ENCODE measurements around the gene CDCA4.
"Not testable (repeated sequence)": the region's sequence is repeated elsewhere in the genome, so short reads cannot be mapped to it uniquely, and the experiment has no call there.

CDCA4 gene

GRCh38 chr14:105066240-105067071 is 45.6 kb upstream of the CDCA4 start:
- no peak overlapping the region for H3K4me3 ChIP-seq (replicated peaks; ENCODE audit: low read depth, low read length)
- TF ChIP-seq CTCF (IDR thresholded peaks at IDR 0.05; ENCODE audit: low read length, missing control alignments): no peak
- DNase-seq (ENCODE audit: low read depth): no peak

GRCh38 chr14:105065280-105066228 is 44.7 kb upstream of the CDCA4 start, which contains the start of gene GPR132:
Gene GPR132, minus strand, starts transcription at chr14:105065430. Its CDS starts 10,010 bp downstream, at chr14:105055420.
- no peak for TF ChIP-seq CTCF (IDR thresholded peaks at IDR 0.05; ENCODE audit: low read length, missing control alignments)
- DNase-seq (ENCODE audit: low read depth): peak; percentile 14
- H3K4me3 ChIP-seq (replicated peaks; ENCODE audit: low read depth, low read length): no peak within 1 kb of the TSS

- peak; percentile 16 for DNase-seq (ENCODE audit: low read depth)
- no peak for TF ChIP-seq CTCF (IDR thresholded peaks at IDR 0.05; ENCODE audit: low read length, missing control alignments)
- no peak overlapping the region for H3K4me3 ChIP-seq (replicated peaks; ENCODE audit: low read depth, low read length)
These were observed 43.8 kb upstream of the CDCA4 start for GRCh38 chr14:105064721-105065143.

- no peak for TF ChIP-seq CTCF (IDR thresholded peaks at IDR 0.05; ENCODE audit: low read length, missing control alignments)
- no peak for DNase-seq (ENCODE audit: low read depth)
- H3K4me3 ChIP-seq (replicated peaks; ENCODE audit: low read depth, low read length): no peak overlapping the region
These were observed 43.1 kb upstream of the CDCA4 start for GRCh38 chr14:105064001-105064400.

- DNase-seq (ENCODE audit: low read depth); H3K4me3 ChIP-seq (replicated peaks; ENCODE audit: low read depth, low read length): not testable (repeated sequence)
These were observed 42.6 kb upstream of the CDCA4 start for GRCh38 chr14:105063506-105063905.

GRCh38 chr14:105063056-105063455 is 42.2 kb upstream of the CDCA4 start:
- no peak overlapping the region for H3K4me3 ChIP-seq (replicated peaks; ENCODE audit: low read depth, low read length)
- no peak for TF ChIP-seq CTCF (IDR thresholded peaks at IDR 0.05; ENCODE audit: low read length, missing control alignments)
- no peak for DNase-seq (ENCODE audit: low read depth)

GRCh38 chr14:105062048-105062433 is 41.2 kb upstream of the CDCA4 start:
- DNase-seq (ENCODE audit: low read depth): no peak
- no peak for TF ChIP-seq CTCF (IDR thresholded peaks at IDR 0.05; ENCODE audit: low read length, missing control alignments)
- no peak overlapping the region for H3K4me3 ChIP-seq (replicated peaks; ENCODE audit: low read depth, low read length)

Measured in fibroblast of pulmonary artery (primary cell).